ENCODE measurements around the gene SHB.
"Not testable (repeated sequence)": the region's sequence is repeated elsewhere in the genome, so short reads cannot be mapped to it uniquely, and the experiment has no call there.

The SHB gene

DNA sequence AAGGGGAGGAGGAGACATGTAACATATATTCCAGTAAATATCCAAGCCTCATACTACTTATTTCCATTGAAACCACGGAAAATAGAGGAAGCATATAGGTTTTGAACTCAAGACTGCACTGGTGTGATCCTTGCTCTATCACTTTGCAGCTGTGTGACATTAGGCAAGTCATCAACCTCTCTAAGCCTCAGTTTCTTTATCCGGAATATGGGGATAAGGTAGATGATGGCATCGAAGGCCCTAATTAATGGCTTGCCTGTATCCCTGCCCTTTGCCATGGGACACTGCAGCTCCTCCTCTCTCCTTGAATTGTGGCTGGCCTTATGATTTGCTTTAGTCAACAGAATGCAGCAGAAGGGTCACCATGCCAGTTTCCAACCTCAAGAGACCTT, 6.9 kb downstream of the SHB start:
- no peak for DNase-seq

DNA sequence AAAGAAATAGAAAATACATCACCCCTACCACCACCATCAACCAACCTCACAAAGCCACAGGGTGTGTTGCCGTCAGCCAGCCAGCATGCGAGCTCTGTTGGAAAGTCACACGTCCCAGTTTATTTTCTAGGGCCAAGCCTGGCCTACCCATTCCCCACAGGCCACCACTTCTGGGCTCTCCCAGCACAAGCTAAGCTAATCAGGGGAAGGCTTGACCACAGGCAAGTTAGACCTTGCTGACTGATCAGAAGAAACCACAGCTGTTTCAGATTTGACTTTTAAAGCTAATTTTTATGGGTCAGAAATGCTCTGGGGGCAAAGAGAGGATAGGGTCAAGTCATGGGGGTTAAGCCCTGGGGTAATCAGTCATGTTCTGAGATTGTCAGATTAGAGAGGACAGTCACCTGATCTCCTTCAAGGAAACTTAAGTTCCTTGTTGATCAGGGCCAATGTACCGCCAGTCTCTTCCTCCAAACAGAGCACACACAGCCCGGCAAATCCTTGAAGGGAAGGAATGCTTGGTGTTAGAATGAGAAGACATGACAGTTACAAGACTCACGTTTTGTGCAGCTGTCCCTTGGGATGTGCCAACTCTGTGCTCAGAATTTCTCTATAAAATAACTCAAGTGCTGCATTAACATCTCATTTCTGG, 7.6 kb downstream of the SHB start:
- no peak for DNase-seq

DNA sequence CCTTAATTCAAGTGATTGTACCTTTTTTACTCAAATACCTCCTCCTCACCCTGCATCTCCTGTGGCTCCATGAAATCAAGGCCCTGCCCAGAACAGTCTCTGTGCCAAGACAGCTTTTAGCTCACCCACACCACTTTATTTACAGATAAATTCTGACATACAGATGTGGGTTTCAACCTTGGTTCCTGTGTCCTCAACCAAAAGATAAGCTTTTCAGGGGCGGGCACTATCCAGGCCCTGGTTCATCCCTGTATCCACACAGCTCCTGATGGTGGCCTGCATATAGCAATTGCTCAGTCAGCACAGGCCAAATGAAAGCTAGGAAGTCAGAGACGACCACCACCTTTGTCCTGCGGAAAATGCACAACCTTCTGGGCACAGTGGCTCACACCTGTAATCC, 8.3 kb downstream of the SHB start:
- DNase-seq = no peak

DNA sequence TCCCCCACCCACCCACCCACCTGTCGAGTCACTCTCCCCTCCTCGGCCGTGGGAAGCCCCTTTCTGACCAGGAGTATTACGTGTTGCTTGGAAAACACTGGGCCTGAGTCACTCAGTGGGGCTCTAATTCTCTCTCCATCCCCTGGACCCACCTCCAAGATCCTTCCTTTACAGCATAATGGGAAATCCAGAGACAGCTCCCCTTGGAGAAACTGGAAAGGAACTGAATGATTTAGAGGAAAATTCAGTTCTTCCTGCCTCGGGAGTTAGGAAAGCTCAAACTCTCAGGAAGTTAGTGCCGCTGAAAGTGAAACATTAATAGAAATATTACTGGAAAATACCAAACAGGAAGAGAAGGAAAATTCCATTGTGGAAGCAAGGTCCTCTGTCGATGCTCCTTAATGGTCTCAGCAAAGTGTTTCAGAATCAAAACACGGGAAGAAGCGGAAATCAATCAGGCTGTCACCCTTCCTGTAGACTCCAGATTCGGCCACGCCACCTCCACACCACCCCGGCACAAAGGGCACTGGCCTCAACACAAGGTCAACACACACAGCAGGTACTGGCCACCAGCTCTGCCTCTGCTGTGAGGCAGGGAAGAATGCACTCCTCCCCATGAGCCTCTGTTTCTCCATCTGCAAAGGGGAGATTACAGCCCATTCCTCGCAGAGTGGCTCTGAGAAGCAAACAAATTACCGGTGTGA, 9.6 kb downstream of the SHB start:
- DNase-seq = no peak

DNA sequence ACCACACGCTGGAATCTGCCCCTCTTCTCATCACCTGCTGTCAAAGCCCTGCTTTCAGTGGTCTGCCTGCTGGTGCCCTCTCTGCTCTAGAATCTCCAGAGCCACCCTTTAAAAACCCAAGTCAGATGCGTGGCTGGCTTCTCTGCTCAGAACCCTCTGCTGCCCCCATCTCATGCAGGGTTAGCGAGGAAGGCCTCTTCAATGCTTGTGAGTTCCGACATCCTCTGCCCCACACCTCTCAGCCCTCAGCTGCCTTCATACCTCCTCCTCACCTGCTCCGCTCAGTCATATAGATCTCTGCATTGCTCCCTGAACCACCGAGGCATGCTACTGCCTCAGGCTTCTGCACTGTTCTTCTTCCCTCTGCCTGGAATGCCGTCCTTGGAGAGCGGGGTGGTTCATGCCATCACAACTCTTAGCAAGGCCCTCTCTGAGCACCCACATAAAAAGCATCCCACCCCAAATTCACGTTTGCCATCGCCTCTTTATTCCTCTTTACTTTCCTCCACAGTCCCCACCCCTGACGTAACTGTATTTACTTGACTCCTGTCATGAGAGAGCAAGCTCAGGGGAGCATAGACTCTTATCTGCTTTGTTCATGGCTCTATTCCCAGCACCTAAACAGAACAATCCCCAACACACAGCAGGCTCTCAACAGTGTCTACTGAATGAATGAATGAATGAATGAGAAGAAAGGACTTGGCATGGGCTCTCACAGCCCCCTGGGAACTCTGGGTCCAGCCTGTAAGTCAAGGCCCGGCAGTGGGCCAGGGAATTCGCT, 10.4 kb downstream of the SHB start:
- DNase-seq = no peak

DNA sequence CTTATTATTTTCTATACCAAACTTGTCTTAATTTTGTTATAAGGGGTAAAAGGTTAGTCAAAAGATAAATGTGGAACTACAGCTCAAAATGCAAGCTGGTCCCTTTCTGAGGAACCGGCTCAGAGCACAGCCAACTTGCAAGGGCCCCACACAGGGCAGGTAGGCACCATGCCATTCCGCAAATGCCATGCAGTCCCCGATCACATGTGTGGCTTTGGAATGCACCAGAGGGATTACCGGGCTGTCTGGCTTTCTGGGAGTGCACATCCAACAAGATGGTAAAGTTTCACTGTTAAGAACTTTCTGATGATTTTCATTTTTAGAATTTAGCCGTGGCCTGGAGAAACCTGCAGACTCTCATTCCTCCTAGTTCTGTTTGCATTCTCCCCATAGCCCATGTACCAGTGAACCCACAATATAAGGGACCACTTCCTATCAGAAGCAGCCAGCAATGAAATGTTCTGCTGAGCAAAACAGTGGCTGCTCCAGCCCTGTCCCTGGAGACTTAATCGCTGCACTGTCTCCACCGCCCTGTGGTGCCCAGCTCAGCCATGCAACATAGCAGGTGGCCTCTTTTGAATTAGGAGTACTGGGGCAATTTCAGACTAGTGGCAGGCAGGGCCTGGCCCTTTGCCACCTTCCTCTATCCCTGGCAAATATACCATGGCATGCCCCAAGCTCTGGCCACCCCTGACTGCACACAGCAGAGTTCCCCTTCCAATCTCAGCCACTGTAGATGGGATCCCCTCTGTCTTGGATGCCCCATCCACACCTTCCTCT, 11.4 kb downstream of the SHB start:
- DNase-seq = peak; percentile 62

DNA sequence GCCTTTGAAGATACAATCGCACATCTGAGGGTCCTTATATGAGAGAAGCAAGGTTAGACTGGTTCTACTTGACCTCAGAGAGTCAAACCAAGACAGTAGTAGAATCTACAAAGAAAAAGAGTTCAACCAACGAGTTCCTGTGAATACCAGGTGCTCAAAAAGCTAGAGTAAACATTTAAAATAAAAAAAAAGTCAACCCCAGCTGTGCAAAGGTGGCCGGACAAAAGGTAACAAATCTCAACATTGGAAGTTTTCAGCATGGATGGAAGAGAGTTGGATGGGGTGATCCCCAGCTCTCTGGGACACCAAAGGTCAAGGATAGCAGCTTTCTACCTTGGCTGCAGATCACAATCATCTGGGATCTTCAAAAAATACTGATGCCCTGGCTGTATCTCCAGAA, 14.4 kb downstream of the SHB start:
- DNase-seq = no peak

DNA sequence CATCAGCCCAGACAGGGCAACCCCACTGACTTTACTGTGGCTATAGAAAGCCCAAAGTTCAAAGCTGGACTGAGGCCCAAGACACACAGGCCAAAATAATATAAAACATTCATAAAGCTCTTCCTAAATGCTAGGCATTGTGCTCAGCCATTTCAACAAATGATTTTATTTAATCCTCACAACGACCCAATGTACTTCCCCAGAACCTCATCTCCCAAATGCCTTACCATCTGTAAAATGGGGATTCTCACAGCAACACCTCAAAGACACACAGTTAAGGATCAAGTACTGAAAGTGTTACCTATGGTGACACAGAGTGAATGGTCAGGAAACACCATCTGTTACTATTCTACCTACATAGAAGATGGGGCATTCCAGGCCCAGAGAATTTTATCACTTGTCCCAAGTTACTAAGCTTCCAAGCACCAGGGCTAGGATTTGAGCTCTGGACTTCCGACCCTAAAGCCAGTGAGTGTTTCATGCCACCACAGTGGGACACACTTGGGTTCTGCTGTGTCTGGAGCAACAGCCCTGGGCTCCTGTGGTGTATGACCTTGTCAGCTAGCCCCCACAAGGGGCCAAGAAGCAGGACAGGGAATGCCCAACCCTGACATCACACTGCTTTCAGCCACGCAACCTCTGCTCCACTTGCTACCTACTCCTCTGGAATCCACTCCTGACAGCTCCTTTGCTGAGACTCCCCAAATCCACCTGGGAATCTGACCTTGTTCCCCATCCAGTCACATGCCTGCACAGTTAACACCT, 15.1 kb downstream of the SHB start:
- no peak for DNase-seq

DNA sequence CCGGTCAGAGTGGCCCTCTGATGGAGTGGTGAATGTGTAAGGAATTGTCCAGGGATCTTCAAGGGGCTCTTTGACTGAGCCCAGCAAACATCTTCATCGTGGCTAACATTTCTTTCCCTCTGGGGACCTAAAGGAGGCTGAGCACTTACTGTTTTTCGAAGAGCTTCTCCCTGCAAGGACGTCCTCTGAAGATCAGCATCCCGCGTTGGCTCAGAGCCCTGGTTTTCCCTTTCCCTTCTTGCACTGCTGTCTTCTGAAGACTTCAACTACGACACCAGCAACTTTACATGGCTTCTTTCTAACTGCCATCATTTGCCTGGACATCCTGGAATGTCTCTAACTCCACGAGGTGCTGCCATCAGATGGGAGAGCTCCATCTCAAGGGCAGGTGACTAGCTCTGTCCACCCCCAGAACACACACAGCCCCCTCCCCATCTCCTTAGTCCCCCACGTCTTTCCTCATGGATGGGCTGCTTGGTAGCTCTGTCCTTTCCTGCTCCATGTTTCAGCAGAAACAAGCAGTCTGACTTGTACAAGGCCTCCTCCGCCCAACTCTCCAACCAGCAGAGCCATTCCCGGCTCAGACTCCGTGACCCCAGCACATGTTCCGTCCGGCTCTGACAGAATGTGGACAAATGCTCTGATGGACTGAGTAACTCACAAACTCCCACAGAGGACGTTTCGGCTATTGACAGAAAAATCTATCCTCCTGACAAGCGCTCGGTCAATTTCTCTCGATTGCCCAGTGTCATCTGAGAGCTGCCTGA, 17.1 kb downstream of the SHB start:
- no peak for DNase-seq

DNA sequence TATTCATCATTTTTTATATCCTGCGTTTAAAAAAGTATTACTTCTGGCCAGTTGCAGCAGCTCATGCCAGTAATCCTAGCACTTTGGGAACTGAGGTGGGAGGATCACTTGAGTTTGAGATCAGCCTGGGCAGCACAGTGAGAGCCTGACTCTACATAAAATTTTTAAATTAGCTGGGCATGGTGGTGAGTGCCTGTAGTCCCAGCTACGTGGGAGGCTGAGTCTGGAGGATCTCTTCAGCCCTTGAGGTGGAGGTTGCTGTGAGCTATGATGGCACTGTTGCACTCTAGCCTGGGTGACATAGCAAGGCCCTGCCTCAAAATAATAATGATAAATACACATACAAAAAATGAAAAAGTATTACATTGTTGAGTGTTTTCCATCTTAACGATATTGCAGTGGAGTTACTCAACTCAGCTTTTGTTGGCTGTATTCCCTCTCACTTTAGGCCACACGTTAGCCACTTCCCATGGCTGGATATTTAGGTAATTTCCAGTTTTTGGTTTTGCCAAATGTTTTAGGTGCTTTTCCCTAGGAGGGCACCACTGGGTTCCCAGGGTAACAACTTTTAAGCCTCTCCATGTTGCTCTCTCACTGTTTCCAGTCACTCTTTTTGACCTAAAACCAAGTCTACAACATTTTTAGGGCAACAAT, 20.6 kb downstream of the SHB start:
- no peak for DNase-seq

DNA sequence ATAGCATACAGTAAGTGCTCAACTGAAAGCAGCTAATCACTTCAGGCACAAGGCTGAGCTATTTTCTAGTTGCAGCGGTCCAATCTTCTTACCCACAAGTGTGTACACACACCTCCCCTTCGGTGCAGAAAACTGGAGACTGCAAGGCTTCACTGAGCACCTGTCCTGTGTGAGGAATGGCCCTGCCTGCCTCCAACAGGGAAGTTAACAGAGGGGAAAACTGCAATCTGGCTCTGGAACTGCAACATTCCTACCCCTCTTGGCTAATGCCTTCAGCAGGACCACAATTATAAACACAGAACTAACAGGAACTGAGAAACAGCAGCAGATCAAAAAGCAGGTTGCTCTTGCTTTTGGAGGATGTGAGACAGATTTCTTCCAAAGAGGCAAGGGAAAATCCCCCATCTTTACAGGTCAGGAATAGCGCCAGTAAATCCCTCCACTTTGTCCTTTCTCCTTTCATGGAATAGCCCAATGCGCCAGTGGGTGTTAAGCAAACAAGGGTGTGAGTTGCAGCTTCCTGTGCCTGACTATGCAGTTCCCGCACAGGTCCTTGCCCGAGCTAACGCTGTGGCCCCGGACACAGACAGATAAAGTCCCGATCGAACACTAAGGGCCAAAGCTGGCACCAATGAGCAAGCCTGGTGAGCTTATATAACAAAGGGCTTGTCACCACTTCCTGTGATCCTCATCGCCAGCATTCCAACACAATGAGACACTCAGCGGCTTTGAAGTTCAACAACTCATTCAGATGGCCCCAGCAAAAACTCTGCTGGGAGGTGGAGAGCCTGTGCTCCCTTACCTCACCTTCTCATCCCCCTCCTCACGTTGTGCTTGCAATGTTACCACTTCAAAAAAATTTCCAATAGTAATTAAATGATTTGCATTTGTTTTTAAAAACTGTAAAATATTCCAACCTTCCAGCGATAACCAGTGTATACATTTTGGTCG, 21.5 kb downstream of the SHB start:
- DNase-seq = peak; percentile 62

DNA sequence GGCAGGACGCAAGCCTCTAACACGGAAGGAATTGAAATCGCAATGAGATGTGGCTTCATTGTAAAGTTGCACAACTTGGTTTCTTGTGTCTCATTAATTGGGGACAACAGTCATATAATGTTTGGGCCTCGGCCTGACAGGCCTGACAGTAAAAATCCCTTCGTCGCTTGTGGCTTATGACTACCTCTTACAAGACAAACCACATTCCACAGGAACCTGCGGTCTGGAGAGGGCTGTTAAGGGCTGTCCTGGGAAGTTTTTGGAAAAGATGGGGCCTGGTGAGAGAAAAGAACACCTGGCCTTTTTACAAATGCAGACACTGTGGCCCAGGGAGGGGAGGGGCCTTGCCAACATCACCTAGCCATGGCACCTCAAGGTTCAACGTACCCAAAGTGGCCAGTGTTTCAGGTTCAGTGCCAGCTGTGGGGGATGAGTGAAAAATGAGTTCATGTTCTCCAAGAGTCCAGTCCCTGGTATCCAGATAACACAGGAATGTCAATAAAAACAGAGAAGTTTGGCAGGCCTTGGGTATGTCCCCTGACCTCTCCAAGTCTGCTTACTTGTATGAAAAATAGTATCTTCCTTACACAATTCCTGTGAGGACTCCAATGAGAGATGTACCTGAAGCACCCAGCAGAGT, 22.2 kb downstream of the SHB start:
- DNase-seq = no peak

DNA sequence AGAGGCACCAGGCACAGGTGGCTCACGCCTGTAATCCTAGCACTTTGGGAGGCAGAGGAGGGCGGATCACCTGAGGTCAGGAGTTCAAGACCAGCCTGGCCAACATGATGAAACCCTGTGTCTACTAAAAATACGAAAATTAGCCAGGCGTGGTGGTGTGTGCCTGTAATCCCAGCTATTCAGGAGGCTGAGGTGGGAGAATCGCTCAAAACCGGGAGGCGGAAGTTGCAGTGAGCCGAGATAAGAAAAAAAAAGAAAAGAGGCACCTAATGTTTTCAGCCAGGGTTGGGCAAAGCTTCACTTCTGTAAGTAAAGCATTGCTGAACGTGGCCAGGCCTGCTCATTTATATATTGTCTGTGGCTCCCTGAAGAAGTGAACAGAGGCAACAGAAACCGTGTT, 23.1 kb downstream of the SHB start:
- DNase-seq = not testable (repeated sequence)

DNA sequence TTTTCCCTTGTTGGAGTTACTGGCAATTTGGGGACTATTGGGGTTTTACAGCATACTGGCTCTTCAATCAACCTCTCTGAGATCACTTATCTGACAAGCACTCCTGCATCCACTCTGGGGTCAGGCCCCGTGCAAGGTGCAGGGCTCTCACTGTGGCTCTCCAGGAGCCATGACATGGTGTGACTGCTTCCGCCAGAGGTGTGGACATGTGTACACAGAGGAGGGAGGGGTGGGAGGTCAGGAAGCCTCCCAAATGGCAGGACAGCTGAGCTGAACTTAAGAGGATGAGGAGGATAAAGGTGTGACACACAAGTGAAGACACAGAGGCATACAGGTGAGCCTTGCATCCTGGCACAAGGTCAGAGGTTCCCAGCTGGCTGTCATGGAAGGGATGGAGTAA, 24.3 kb downstream of the SHB start:
- DNase-seq = no peak

DNA sequence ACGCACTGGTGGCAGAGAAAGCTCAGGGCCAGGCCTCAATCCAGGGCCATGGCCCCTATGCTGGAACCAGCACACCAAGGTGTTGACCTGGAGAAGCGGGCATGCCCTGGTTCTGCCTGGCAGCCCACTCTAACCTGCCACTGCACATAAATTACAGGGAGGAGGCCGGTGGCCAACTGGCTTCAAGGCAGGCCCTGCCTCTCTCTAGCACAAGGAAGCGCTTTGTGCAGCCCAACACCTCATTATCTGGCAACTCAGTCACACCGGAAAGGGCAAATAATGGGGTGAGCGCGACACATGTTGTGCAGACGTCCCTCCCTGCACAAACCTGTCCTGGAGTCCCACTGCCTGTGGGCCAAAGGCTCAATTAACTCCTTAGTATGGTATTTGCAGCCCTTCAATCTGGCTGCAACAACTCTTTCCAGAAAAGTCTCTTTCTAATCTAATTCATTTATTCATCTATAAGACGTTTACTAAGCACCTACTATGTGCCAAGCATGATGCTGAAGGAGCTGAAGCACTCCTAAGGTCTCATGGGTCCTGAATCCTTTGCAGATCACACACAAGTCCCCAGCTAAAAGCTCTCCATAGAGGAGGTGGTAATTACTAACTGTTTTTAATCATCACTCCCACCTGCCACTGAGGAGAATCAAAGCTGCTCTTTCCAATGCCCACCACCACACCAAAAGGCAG, 24.9 kb downstream of the SHB start:
- no peak for DNase-seq

DNA sequence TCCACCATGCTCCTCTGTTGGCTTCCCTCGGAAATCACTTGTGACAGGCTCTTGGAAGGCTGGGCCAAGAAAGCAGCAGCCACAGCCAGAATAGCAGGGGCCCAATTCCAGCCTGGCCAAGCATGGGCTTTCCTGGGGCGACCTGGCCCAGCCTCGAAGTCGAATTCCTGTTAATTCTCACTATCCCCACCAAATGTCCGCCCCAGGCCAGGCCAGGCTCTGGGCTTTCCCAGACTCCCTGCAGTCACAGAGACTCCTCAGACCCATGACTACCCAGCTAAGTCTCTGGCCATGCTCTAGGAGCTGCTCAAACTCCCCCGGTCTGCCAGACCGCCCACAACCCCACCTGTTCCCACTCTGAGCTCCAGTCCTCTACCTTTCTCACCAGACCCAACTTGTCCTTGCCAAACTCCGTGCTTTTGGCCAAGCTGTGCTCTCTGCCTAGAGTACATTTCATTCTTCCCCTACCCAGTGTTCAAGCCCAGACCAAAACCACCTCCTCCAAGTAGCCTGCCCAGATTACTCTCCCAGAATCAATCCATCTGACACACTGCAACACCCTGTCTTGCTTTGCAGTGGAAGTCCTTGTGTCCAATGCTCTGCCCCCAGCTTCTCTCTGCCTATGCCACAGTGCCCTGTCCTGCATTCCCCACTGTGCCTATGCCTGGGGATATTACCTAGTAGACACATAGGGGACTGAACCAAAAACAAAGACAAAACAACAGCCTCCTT, 26.2 kb downstream of the SHB start:
- no peak for DNase-seq

DNA sequence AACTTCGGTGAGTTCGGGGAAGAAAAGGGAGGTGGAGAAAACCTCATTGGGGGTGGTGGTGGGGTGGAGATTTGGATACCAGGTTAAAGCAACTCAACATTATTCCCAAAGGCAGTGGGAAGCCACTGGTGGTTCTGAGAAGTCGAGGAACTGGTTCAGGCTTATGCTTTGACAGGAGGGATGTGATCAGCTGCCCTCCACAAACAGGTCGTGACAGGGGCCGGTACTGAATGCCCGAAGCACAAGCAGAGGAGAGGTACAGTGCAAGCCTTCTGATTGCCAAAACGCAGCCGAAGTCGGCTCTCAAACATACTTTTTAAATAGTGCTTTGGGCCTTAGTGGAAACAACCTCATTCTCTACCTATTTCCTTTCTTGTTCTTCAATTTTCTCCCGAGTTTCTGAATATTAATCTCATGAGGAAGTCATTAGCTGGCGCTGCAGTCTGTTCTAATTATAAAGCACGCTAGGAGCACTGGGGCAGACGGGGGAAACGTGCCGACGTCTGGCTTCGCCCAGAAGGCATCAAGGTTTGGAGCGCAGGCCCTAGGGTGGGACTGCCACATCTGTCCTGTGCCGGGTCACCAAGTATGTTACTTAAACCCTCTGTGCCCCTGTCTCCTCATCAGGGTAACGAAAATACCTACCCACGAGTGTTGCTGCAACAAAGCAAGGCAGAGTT, 27.3 kb downstream of the SHB start:
- DNase-seq = no peak

All from DMS153 (cell line).